ENCODE measurements around the gene ARRDC4.

ARRDC4 gene

GRCh38 chr15:97931314-97931713, 29.2 kb upstream of the ARRDC4 start:
- in situ Hi-C loops (cut with MboI; ENCODE audit: low pct_unique_long_range_greater_than_20kb, low sequenced_read_pairs, unreplicated experiment), result no loop called here
- no peak for TF ChIP-seq CTCF (IDR thresholded peaks at IDR 0.05; ENCODE audit: extremely low read depth, insufficient read depth, missing control alignments)
- no peak for DNase-seq (ENCODE audit: low spot score)

GRCh38 chr15:97933589-97933988, 26.9 kb upstream of the ARRDC4 start:
- TF ChIP-seq CTCF (IDR thresholded peaks at IDR 0.05; ENCODE audit: extremely low read depth, insufficient read depth, missing control alignments), result no peak
- in situ Hi-C loops (cut with MboI; ENCODE audit: low pct_unique_long_range_greater_than_20kb, low sequenced_read_pairs, unreplicated experiment), result no loop called here

GRCh38 chr15:97940993-97941392, 19.5 kb upstream of the ARRDC4 start:
- TF ChIP-seq CTCF (IDR thresholded peaks at IDR 0.05; ENCODE audit: extremely low read depth, insufficient read depth, missing control alignments), result no peak
- in situ Hi-C loops (cut with MboI; ENCODE audit: low pct_unique_long_range_greater_than_20kb, low sequenced_read_pairs, unreplicated experiment), result no loop called here

More at GRCh38 chr15:97933589-97933988, 26.9 kb upstream of the ARRDC4 start:
- no peak for DNase-seq (ENCODE audit: low spot score)

GRCh38 chr15:97941572-97941971, 18.9 kb upstream of the ARRDC4 start:
- TF ChIP-seq CTCF (IDR thresholded peaks at IDR 0.05; ENCODE audit: extremely low read depth, insufficient read depth, missing control alignments), result no peak
- no peak for DNase-seq (ENCODE audit: low spot score)
- in situ Hi-C loops (cut with MboI; ENCODE audit: low pct_unique_long_range_greater_than_20kb, low sequenced_read_pairs, unreplicated experiment), result no loop called here

More at GRCh38 chr15:97940993-97941392, 19.5 kb upstream of the ARRDC4 start:
- DNase-seq (ENCODE audit: low spot score), result no peak

- in situ Hi-C loops (cut with MboI; ENCODE audit: low pct_unique_long_range_greater_than_20kb, low sequenced_read_pairs, unreplicated experiment), result no loop called here
- no peak for TF ChIP-seq CTCF (IDR thresholded peaks at IDR 0.05; ENCODE audit: extremely low read depth, insufficient read depth, missing control alignments)
- DNase-seq (ENCODE audit: low spot score), result no peak
These were observed 15.8 kb upstream of the ARRDC4 start for GRCh38 chr15:97944724-97945123.

- no peak for DNase-seq (ENCODE audit: low spot score)
- no peak for TF ChIP-seq CTCF (IDR thresholded peaks at IDR 0.05; ENCODE audit: extremely low read depth, insufficient read depth, missing control alignments)
- in situ Hi-C loops (cut with MboI; ENCODE audit: low pct_unique_long_range_greater_than_20kb, low sequenced_read_pairs, unreplicated experiment), result no loop called here
These were observed 12.8 kb upstream of the ARRDC4 start for GRCh38 chr15:97947465-97948260.

All from GM13977 (cell line).